GM23338 (cell line): ENCODE results near the gene SMARCA2. TPM values are rescaled to one million over a fixed set of nuclear protein-coding genes. Genes with fewer than 3 reads are reported as not detected.
A peak's percentile ranks its signal among the peaks of the same experiment; 100 is the strongest.

Source experiments
- ATAC-seq: fragments of 200-7000 bp; cut with Tn5 transposase; 3 replicates; pipeline ENCODE4 v1.9.1; 2020
- DNase-seq: peaks from one replicate; pipeline ENCODE4 v3.0.0-alpha.2; 2015; ENCODE audit warnings: low spot score
- H2AFZ ChIP-seq: fragments of 200-600 bp; sonication (generic); 2 replicates; pipeline ENCODE4 v1.8.0; 2016; ENCODE audit warnings: antibody characterized with exemption, mild to moderate bottlenecking, moderate library complexity
- H3F3A ChIP-seq: fragments of 200-600 bp; sonication (generic); replicated peaks from 2 replicates; pipeline ENCODE4 v1.8.0; 2017; ENCODE audit warnings: antibody characterized with exemption, mixed run types, low read depth
- H3K27ac ChIP-seq: fragments of 200-600 bp; sonication (generic); 2 replicates; pipeline ENCODE4 v1.6.1; 2016; ENCODE audit warnings: low read depth
- H3K27me3 ChIP-seq: fragments of 200-600 bp; sonication (generic); 2 replicates; pipeline ENCODE4 v1.8.0; 2016; ENCODE audit warnings: mild to moderate bottlenecking, mixed run types, moderate library complexity; ENCODE audit not compliant: insufficient read depth
- H3K36me3 ChIP-seq: fragments of 200-600 bp; sonication (generic); 2 replicates; pipeline ENCODE4 v1.8.0; 2016; ENCODE audit warnings: mild to moderate bottlenecking; ENCODE audit not compliant: insufficient read depth
- H3K4me1 ChIP-seq: fragments of 200-600 bp; sonication (generic); 2 replicates; pipeline ENCODE4 v1.8.0; 2016; ENCODE audit warnings: mild to moderate bottlenecking, moderate library complexity; ENCODE audit not compliant: insufficient read depth
- H3K4me2 ChIP-seq: fragments of 200-600 bp; sonication (generic); 2 replicates; pipeline ENCODE4 v1.7.1; 2017; ENCODE audit warnings: mixed run types
- H3K4me3 ChIP-seq: fragments of 200-600 bp; sonication (generic); 2 replicates; pipeline ENCODE4 v1.6.1; 2016; ENCODE audit warnings: mixed run types
- H3K79me2 ChIP-seq: fragments of 200-600 bp; sonication (generic); replicated peaks from 2 replicates; pipeline ENCODE4 v1.8.0; 2017; ENCODE audit warnings: mild to moderate bottlenecking; ENCODE audit not compliant: insufficient read depth
- H3K9me2 ChIP-seq: fragments of 200-600 bp; sonication (generic); 2 replicates; pipeline ENCODE4 v1.8.0; 2017; ENCODE audit not compliant: insufficient read depth
- H4K20me1 ChIP-seq: fragments of 200-600 bp; sonication (generic); replicated peaks from 2 replicates; pipeline ENCODE4 v1.8.0; 2017; ENCODE audit warnings: mild to moderate bottlenecking; ENCODE audit not compliant: insufficient read depth
- H3K27ac Mint-ChIP-seq: 2 replicates; pipeline ENCODE4 v1.8.0; 2020; ENCODE audit warnings: inconsistent platforms, mild to moderate bottlenecking, moderate library complexity, mixed read lengths
- H3K27me3 Mint-ChIP-seq: 3 replicates; pipeline ENCODE4 v1.8.0; 2022; ENCODE audit warnings: low read depth, mild to moderate bottlenecking, moderate library complexity, mixed read lengths, inconsistent platforms; ENCODE audit not compliant: insufficient read depth, poor library complexity
- H3K36me3 Mint-ChIP-seq: 3 replicates; pipeline ENCODE4 v1.8.0; 2021; ENCODE audit warnings: low read depth, mild to moderate bottlenecking, inconsistent platforms, moderate library complexity, mixed read lengths
- H3K4me1 Mint-ChIP-seq: 3 replicates; pipeline ENCODE4 v1.8.0; 2020; ENCODE audit warnings: mild to moderate bottlenecking, inconsistent platforms, mixed read lengths
- H3K4me3 Mint-ChIP-seq: 3 replicates; pipeline ENCODE4 v1.8.0; 2021; ENCODE audit warnings: moderate library complexity, mild to moderate bottlenecking, inconsistent platforms, mixed read lengths
- H3K9me3 Mint-ChIP-seq: 3 replicates; pipeline ENCODE4 v1.8.0; 2020; ENCODE audit warnings: moderate library complexity, mild to moderate bottlenecking, inconsistent platforms, mixed read lengths
- CREB1 ChIP-seq: fragments of 250-450 bp; sonication (Bioruptor Pico); IDR thresholded peaks from 2 replicates; pipeline ENCODE4 v1.5.0; 2020; ENCODE audit warnings: low read depth, mild to moderate bottlenecking, moderate library complexity
- CTCF ChIP-seq, 2 experiments: fragments of 200-600 bp in 1 of 2; sonication (generic) in 1 of 2; conservative IDR thresholded peaks; 2 replicates each; pipeline versions ENCODE4 v1.5.1 to v1.6.1; 2016 to 2017; ENCODE audit warnings: antibody characterized with exemption in 2 of 2, low read depth in 2 of 2, mild to moderate bottlenecking in 2 of 2, moderate library complexity in 1 of 2
- ETS1 ChIP-seq: IDR thresholded peaks from 2 replicates; pipeline ENCODE4 v1.6.1; 2016; ENCODE audit warnings: antibody characterized with exemption
- EZH2 ChIP-seq: fragments of 200-600 bp; sonication (generic); IDR thresholded peaks from one replicate; pipeline ENCODE4 v1.8.0; 2017; ENCODE audit warnings: antibody characterized with exemption, mild to moderate bottlenecking, low read depth; ENCODE audit not compliant: unreplicated experiment
- EZH2phosphoT487 ChIP-seq: fragments of 200-600 bp; sonication (generic); IDR thresholded peaks from one replicate; pipeline ENCODE4 v1.8.1; 2018; ENCODE audit warnings: antibody characterized with exemption; ENCODE audit not compliant: unreplicated experiment
- JUNB ChIP-seq: IDR thresholded peaks from one replicate; pipeline ENCODE4 v1.6.1; 2016; ENCODE audit warnings: antibody characterized with exemption; ENCODE audit not compliant: unreplicated experiment
- NANOG ChIP-seq: IDR thresholded peaks from 2 replicates; pipeline ENCODE4 v1.6.1; 2016; ENCODE audit warnings: antibody characterized with exemption, borderline replicate concordance
- POLR2AphosphoS5 ChIP-seq: IDR thresholded peaks from 2 replicates; pipeline ENCODE4 v1.6.1; 2016; ENCODE audit warnings: antibody characterized with exemption, low read depth
- REST ChIP-seq: IDR thresholded peaks from one replicate; pipeline ENCODE4 v1.6.1; 2018; ENCODE audit warnings: antibody characterized with exemption; ENCODE audit not compliant: unreplicated experiment
- STAT1 ChIP-seq: IDR thresholded peaks from one replicate; pipeline ENCODE4 v1.6.1; 2016; ENCODE audit warnings: antibody characterized with exemption; ENCODE audit not compliant: unreplicated experiment
- ZNF114 ChIP-seq: fragments of 250-450 bp; sonication (Bioruptor Pico); IDR thresholded peaks from 2 replicates; pipeline ENCODE4 v1.5.0; 2020; ENCODE audit warnings: mild to moderate bottlenecking, moderate library complexity
- ZNF331 ChIP-seq: fragments of 250-450 bp; sonication (Bioruptor Pico); IDR thresholded peaks from 2 replicates; pipeline ENCODE4 v1.5.0; 2020; ENCODE audit warnings: low read depth, mild to moderate bottlenecking, moderate library complexity
- ZNF462 ChIP-seq: fragments of 250-450 bp; sonication (Bioruptor Pico); IDR thresholded peaks from 2 replicates; pipeline ENCODE4 v1.5.0; 2020; ENCODE audit warnings: mild to moderate bottlenecking, moderate library complexity
- polyA plus RNA-seq: library from polyadenylated mRNA; unstranded; fragments of >200 nt; fragmentation: Nextera tagmentation; extraction: Ambion mirVana; gene quantifications from 2 replicates; pipeline ENCODE4 v1.2.1, GENCODE V29; 2016
- total RNA-seq: library from RNA; depleted of rRNA; stranded (reverse); fragments of >200 nt; shearing (Covaris generic); gene quantifications from 2 replicates; pipeline ENCODE4 v1.2.3, GENCODE V29; 2014

Gene SMARCA2
- total and polyA plus RNA-seq, 2 experiments from 2014 or later, result 21.7 to 21.9 TPM

GRCh38 chr9:1996156-1996555 lies 19.0 kb upstream of the SMARCA2 start:
- Histone ChIP-seq H3K9me2 (no peaks in the 10 kb centered on the region), H3K36me3 (no peaks in the 10 kb centered on the region), H3K27ac (peak overlapping the region; percentile 40; the same call in 1 of the 2 replicates), H3K4me1 (peaks cover 27% of the 10 kb centered on the region), H2AFZ (no peak overlapping the region), H3K4me2 (peak overlapping the region; percentile 12; the same call in 1 of the 2 replicates), H4K20me1 (no peaks in the 10 kb centered on the region), H3K27me3 (no peaks in the 10 kb centered on the region), H3K4me3 (no peak overlapping the region), H3K79me2 (no peaks in the 10 kb centered on the region), H3F3A (no peaks in the 10 kb centered on the region)
- H3K36me3 Mint-ChIP-seq, result no peaks in the 10 kb centered on the region
- no peaks in the 10 kb centered on the region for H3K9me3 Mint-ChIP-seq
- DNase-seq, result no peak
- no peak for TF ChIP-seq CREB1 (CRISPR knock-in tag)
- TF ChIP-seq JUNB, result no peak
- no peak for TF ChIP-seq EZH2phosphoT487
- no peak for TF ChIP-seq POLR2AphosphoS5
- no peak for TF ChIP-seq EZH2
- TF ChIP-seq ZNF114, result no peak
- TF ChIP-seq ETS1, result no peak
- no peak for TF ChIP-seq ZNF331 (CRISPR knock-in tag)
- no peak for TF ChIP-seq CTCF (conservative IDR thresholded peaks at IDR 0.05; ENCODE audit: low read depth in 2 of 2)
- no peak for TF ChIP-seq REST
- no peak for TF ChIP-seq STAT1
- no peak for TF ChIP-seq NANOG
- TF ChIP-seq ZNF462, result no peak
- H3K27me3 Mint-ChIP-seq, result no peaks in the 10 kb centered on the region
- H3K4me1 Mint-ChIP-seq, result peaks cover 45% of the 10 kb centered on the region
- H3K4me3 Mint-ChIP-seq, result no peak overlapping the region
- ATAC-seq, result no peak
- 0 out of 2 replicates have a peak overlapping the region, but pooled peaks have one; percentile 17 for H3K27ac Mint-ChIP-seq
